ENCODE data around the gene NXNL1.

The NXNL1 gene

GRCh38 chr19:17455308-17456123, 5.2 kb downstream of the NXNL1 start:
- no peak for DNase-seq

- DNase-seq = no peak
These were observed 6.1 kb downstream of the NXNL1 start for GRCh38 chr19:17454576-17455071.

- DNase-seq = no peak
These were observed 8.9 kb downstream of the NXNL1 start for GRCh38 chr19:17451820-17452219.

- no peak for DNase-seq
These were observed 10.3 kb downstream of the NXNL1 start for GRCh38 chr19:17450264-17451075.

- DNase-seq = peak in 3 of 14 donors; percentile 4 to 26 (median 10)
These were observed 12.4 kb downstream of the NXNL1 start, which contains the start of gene TMEM221 for GRCh38 chr19:17448131-17448967. Gene TMEM221, minus strand, starts transcription at chr19:17448668. Its CDS starts 206 bp downstream, at chr19:17448462.

- DNase-seq = no peak
These were observed 13.0 kb downstream of the NXNL1 start for GRCh38 chr19:17447704-17448130.

GRCh38 chr19:17445526-17446165, 15.1 kb downstream of the NXNL1 start:
- no peak for DNase-seq

- no peak for DNase-seq
These were observed 19.3 kb downstream of the NXNL1 start for GRCh38 chr19:17441241-17442021.

GRCh38 chr19:17436874-17437267, 23.9 kb downstream of the NXNL1 start:
- no peak for DNase-seq

GRCh38 chr19:17436094-17436873, 24.4 kb downstream of the NXNL1 start:
- DNase-seq = no peak

- DNase-seq = no peak
These were observed 25.5 kb downstream of the NXNL1 start for GRCh38 chr19:17435218-17435617.

GRCh38 chr19:17431417-17431816, 29.3 kb downstream of the NXNL1 start:
- no peak for DNase-seq

GRCh38 chr19:17429641-17430113, 31.0 kb downstream of the NXNL1 start:
- DNase-seq = peak in 1 of 14 donors; percentile 52

GRCh38 chr19:17424743-17425365, 35.9 kb downstream of the NXNL1 start:
- DNase-seq = peak in 1 of 14 donors; percentile 8

GRCh38 chr19:17423429-17424208, 37.1 kb downstream of the NXNL1 start:
- no peak for DNase-seq

- DNase-seq = no peak
These were observed 38.8 kb downstream of the NXNL1 start for GRCh38 chr19:17421942-17422341.

- DNase-seq = peak in 3 of 14 donors; percentile 31 to 46 (median 36)
These were observed 40.2 kb downstream of the NXNL1 start for GRCh38 chr19:17420475-17420924.
